Stimulated activated CD8-positive, alpha-beta memory T cell treated with anti-CD3 and anti-CD28 coated beads, Interleukin-7, amount 100 ng/mL, for 4 hours (primary cell): ENCODE data around the gene PHYKPL.

Source experiments
- DNase-seq, 2 donors: peaks; one replicate each; pipeline ENCODE4 v3.0.0-alpha.2; 2020; ENCODE audit warnings: low read depth in 2 of 2

Gene PHYKPL

GRCh38 chr5:178232124-178232919, at the start of gene PHYKPL:
TSS of gene PHYKPL (minus strand) at chr5:178232802. CDS start at chr5:178232550, 252 bp downstream.
- DNase-seq = peak in 1 of 2 donors; percentile 61

GRCh38 chr5:178282391-178282790, 49.8 kb upstream of the PHYKPL start:
- no peak for DNase-seq

GRCh38 chr5:178281331-178281730, 48.7 kb upstream of the PHYKPL start:
- DNase-seq = no peak

- DNase-seq = no peak
These were observed 48.0 kb upstream of the PHYKPL start for GRCh38 chr5:178280631-178281030.

GRCh38 chr5:178279723-178280438, 47.3 kb upstream of the PHYKPL start:
- peak; percentile 8 to 17 for DNase-seq

DNA sequence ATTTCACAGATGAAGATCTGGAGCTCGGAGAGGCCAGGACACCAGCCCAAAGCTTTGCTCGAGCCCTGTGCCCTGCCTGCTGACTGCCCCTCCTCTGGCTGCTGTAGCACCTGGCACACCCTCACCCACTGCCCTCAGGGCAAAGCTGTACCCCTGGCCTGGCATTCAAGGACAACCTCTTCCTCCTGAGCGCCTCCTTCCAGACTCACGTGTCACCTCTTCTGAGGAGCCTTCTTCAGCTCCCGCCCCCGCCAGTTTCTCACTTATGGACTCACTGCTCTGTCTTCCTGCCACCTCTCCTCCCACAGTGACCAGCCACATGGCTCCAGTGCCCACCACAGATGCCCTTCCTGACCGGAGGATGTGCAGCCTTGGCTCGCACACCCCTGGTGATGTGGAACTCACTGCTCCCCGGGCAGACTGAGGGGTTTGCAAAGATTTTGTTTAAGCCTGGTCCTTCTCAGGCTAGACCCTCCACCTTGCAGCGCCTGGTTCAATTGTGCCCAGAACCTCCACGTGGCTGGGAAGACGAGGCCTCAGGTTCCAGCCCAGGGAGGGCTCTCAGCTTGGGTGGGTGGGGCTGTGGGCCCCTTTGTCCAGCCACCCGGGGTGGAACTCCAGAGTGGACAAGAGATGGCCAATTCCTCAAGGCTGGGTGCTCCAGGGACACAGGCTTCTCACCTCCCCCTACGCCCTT, 46.6 kb upstream of the PHYKPL start:
- DNase-seq = no peak

GRCh38 chr5:178278358-178279023, 45.9 kb upstream of the PHYKPL start:
- DNase-seq = no peak

GRCh38 chr5:178277866-178278265, 45.3 kb upstream of the PHYKPL start:
- no peak for DNase-seq

- DNase-seq = no peak
These were observed 44.7 kb upstream of the PHYKPL start for GRCh38 chr5:178277346-178277745.

- DNase-seq = no peak
These were observed 42.4 kb upstream of the PHYKPL start for GRCh38 chr5:178274781-178275537.

DNA sequence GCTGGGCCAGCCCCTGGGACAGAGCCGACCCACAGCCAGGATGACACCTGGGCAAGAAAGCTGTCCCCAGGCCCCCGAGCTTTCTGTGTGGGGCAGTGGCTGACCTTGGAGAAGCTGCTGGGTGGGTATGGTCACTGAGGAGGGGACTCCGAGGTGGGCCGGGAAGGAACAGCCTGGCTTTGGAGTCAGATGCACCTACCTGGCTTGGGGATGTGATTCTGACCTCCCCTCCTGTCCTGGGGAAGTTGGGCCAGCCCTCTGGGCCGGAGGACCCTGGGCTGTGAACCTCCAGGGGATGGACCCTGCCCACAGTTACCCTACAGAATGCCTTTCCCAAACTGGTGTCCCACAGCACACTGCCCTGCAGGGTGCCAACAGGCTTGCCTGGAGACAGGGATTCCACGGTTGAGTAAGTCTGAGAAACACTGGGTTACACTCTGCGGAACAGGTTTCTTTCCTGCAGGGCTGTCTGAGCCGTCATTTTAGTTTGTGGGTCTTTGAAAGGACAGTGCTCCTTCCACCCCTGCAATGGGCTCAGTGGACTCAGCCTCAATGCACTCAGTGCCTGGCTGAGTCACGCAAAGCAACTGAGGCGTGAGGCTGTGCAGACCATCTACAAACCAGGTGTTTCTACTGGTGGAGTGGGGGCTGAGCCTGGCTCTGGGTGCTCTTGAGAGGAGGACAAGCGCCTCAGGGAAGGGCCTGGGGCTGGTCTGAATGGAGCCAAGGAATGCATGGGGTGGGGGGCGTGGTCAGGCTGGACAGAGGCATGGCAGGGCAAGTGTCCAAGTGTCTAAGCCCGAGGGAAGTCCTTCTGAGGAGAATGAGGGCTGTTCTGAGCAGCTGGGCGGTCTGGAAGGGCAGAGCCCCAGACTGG, 41.3 kb upstream of the PHYKPL start:
- DNase-seq = no peak

- no peak for DNase-seq
These were observed 40.4 kb upstream of the PHYKPL start for GRCh38 chr5:178273041-178273440.

DNA sequence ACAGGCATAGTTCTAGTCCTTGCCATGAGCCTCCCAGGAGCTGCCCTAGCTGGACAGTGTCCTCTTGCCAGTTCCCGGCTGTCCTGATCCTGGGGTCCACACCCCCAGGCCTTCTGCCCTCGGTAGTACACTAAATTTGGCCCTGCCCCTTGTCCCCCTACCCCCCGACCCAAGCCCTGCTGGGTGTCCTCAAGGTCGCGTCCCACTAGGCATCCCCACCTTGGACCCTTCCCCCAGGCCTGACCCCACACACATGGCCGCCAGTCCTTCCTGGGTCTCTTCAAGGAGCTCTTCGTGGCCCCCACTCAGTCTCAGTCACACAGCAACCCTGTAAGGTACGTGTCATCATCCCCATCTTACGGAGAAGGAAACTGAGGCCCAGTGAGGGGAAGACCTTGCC, 40.0 kb upstream of the PHYKPL start:
- DNase-seq = no peak

GRCh38 chr5:178271726-178272479, 39.3 kb upstream of the PHYKPL start:
- no peak for DNase-seq

- no peak for DNase-seq
These were observed 38.6 kb upstream of the PHYKPL start for GRCh38 chr5:178271231-178271630.

- DNase-seq = no peak
These were observed 36.9 kb upstream of the PHYKPL start for GRCh38 chr5:178269499-178269898.

DNA sequence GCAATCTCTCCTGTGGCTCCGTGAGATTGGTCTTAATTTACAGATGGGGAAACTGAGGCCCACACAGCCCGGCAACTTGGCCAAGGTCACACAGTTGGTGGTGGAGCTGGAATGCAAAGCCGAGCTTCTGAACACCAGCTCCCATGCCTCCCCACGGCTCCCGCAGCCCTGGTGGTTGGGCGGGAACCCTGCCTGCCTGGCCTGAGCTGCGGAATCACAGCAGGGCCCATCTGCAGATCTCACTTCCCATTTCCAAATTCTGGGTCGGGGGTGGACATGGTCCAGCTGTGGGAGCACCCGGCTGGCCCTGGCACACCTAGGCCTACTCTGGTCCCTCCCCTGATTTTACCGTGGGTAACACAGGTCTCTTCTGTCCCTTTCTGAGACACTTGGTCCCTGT, 35.3 kb upstream of the PHYKPL start:
- DNase-seq = no peak

DNA sequence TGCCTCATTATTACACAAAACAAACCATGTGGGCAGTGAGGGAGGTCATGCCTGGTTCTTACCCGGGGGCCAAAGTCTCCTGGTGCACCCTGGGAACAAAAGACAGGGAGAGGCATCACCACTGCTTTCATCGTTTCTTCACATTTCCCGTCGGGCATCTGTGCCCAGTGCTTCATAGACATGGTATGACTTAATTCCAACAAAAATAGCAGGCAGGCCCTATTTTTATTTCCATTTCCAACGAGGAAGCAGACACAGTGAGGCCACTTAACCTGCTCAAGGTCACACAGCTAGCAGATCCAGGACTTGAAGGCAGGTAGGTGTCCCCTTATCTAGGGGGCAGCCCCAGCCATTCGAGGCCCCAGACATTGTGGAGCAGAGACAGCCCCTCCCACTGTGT, 34.6 kb upstream of the PHYKPL start:
- DNase-seq = no peak

- DNase-seq = no peak
These were observed 34.0 kb upstream of the PHYKPL start for GRCh38 chr5:178266581-178266980.

GRCh38 chr5:178265746-178266145, 33.1 kb upstream of the PHYKPL start:
- no peak for DNase-seq
